Measurements from ENCODE around the gene AGAP2.
"Not testable (repeated sequence)": the region's sequence is repeated elsewhere in the genome, so short reads cannot be mapped to it uniquely, and the experiment has no call there.

The AGAP2 gene

GRCh38 chr12:57692500-57692899 is 46.0 kb downstream of the AGAP2 start:
- POLR2A ChIA-PET (ENCODE audit: low non-redundant PET), result no interaction called here

DNA sequence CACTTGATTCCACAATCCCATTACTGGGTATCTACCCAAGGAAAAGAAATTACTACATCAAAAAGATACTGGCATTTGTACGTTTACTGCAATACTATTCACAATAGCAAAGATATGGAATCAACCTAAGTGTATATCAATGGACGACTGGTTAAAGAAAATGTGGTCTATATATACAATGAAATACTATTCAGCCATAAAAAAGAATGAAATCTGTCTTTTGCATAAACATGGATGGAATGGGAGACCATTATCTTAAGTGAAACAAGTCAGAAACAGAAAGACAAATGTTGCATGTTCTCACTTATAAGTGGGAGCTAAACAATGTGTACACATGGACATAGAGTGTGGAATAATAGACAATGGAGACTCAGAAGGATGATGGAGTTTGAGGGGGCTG is 49.6 kb downstream of the AGAP2 start:
- TF ChIP-seq CTCF (conservative IDR thresholded peaks at IDR 0.05; ENCODE audit: low read depth), result no peak
- ChIA-PET CTCF (no interaction called here), POLR2A (ENCODE audit: low non-redundant PET) (no interaction called here)
- DNase-seq (ENCODE audit: low spot score), result no peak
- no peak overlapping the region for H3K27ac ChIP-seq

More at GRCh38 chr12:57692500-57692899, 46.0 kb downstream of the AGAP2 start:
- TF ChIP-seq CTCF (conservative IDR thresholded peaks at IDR 0.05; ENCODE audit: low read depth), result no peak
- no peak for DNase-seq (ENCODE audit: low spot score)
- no peak overlapping the region for H3K27ac ChIP-seq
- CTCF ChIA-PET, result interaction anchor here (1.7 to 1.9 kb wide), 2 partner anchors 60 to 109 kb away, joined by 3 to 17 read pairs; partner anchors contain the start of gene B4GALNT1

DNA sequence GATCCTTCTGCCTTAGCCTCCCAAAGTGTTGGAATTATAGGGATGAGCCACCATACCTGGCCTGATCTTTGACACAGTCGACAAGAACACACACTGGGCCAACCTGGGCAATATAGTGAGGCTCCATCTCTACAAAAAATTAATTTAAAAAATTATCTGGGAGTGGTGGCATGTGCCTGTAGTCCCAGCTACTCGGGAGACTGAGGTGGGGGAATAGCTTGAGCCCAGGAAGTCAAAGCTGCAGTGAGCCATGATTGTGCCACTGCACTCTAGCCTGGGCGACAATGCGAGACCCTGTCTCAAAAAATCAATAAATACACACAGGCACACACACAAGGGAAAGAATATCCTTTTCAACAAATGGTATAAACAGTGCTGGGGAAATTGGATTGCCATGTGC is 50.7 kb downstream of the AGAP2 start:
- no peak for DNase-seq (ENCODE audit: low spot score)
- no peak overlapping the region for H3K27ac ChIP-seq
- CTCF ChIA-PET, result interaction anchor here (0.6 kb wide), 2 partner anchors 57 to 235 kb away, joined by 3 read pairs; partner anchors contain the start of gene TSPAN31
- no peak for TF ChIP-seq CTCF (conservative IDR thresholded peaks at IDR 0.05; ENCODE audit: low read depth)
- POLR2A ChIA-PET (ENCODE audit: low non-redundant PET), result no interaction called here

GRCh38 chr12:57679697-57680096 is 58.8 kb downstream of the AGAP2 start:
- TF ChIP-seq CTCF (conservative IDR thresholded peaks at IDR 0.05; ENCODE audit: low read depth), result no peak
- no peak overlapping the region for H3K27ac ChIP-seq
- ChIA-PET CTCF (no interaction called here), POLR2A (ENCODE audit: low non-redundant PET) (no interaction called here)
- no peak for DNase-seq (ENCODE audit: low spot score)

GRCh38 chr12:57677947-57678346 is 60.6 kb downstream of the AGAP2 start:
- DNase-seq (ENCODE audit: low spot score); POLR2A ChIA-PET (ENCODE audit: low non-redundant PET); CTCF ChIA-PET; H3K27ac ChIP-seq: not testable (repeated sequence)

DNA sequence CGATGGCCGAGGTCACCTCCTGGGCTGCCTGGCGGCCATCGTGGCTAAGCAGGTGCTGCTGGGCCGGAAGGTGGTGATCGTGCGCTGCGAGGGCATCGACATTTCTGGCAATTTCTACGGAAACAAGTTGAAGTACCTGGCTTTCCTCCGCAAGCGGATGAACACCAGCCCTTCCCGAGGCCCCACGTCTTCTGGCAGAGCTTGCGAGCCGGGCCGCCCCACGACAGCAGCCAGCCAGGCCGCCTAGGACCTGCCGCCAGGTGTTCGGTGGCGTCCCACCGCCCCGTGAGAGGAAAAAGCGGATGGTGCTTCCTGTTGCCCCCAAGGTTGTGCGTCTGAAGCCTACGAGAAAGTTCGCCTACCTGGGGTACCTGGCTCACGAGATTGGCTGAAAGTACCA is 63.9 kb downstream of the AGAP2 start:
- H3K27ac ChIP-seq, result no peak overlapping the region
- no peak for TF ChIP-seq CTCF (conservative IDR thresholded peaks at IDR 0.05; ENCODE audit: low read depth)
- ChIA-PET POLR2A (ENCODE audit: low non-redundant PET) (no interaction called here), CTCF (no interaction called here)
- no peak for DNase-seq (ENCODE audit: low spot score)
